ENCODE results near the gene LMAN2L. TPM values are rescaled to one million over a fixed set of nuclear protein-coding genes. Genes with fewer than 3 reads are reported as not detected.

Gene LMAN2L
- total and polyA plus RNA-seq, 2 of the 8 experiments (the other 6 are each of a cell fraction or from before 2014, with no cell fraction given), result 14.3 to 17.6 TPM

DNA sequence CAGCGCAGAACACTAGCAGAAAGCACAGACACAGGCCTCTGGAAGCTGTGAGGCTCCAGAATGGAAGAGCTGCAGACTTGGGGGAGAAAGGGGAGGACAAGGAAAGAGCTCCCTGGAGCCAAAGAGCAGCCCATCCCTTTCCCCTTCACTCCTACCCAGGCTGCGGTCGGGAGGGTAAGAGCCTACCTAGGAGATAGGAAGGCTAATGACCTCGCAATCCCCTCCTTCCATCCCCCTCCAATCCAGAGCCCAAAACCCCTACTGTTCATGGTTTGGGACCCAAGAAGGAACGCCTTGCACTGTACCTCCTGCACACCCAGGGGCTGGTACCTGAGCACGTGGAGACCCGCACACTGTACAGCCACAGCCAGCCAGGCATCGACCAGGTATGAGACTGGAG is 39.8 kb downstream of the LMAN2L start (continued):
- TF ChIP-seq CREB1 (IDR thresholded peaks at IDR 0.05), result no peak
- TF ChIP-seq SAP30 (IDR thresholded peaks at IDR 0.05; ENCODE audit: insufficient read depth, insufficient replicate concordance, low read length), result no peak
- no peak for TF ChIP-seq RFX5 (IDR thresholded peaks at IDR 0.05; ENCODE audit: borderline replicate concordance, low read depth, low read length)

All from H1 (cell line).